Uterus (tissue), 4 donors: ENCODE results near the gene VAMP7. TPM values are rescaled to one million over a fixed set of nuclear protein-coding genes. Genes with fewer than 3 reads are reported as not detected.
"Not testable (repeated sequence)": the region's sequence is repeated elsewhere in the genome, so short reads cannot be mapped to it uniquely, and the experiment has no call there.

ENCODE experiments used
- DNase-seq, 2 donors: peaks; one replicate each; pipeline ENCODE4 v3.0.0-alpha.2; 2019 to 2020
- H3K27ac ChIP-seq, 2 donors: fragments of 200-600 bp; sonication (generic); 1 replicate in 1 of 2; 2 replicates in 1 of 2; pipeline ENCODE4 v1.5.1; 2016 to 2018
- H3K27me3 ChIP-seq, 2 donors: fragments of 200-600 bp; sonication (generic); one replicate each; pipeline ENCODE4 v1.5.1; 2018 to 2019; ENCODE audit warnings: control low read depth in 1 of 2
- H3K36me3 ChIP-seq, 2 donors: fragments of 200-600 bp; sonication (generic); one replicate each; pipeline ENCODE4 v1.5.1; 2019; ENCODE audit warnings: control low read depth in 1 of 2
- H3K4me1 ChIP-seq, 2 donors: fragments of 200-600 bp; sonication (generic); one replicate each; pipeline ENCODE4 v1.5.1; 2018 to 2019; ENCODE audit warnings: control low read depth in 1 of 2
- H3K4me3 ChIP-seq, 2 donors: fragments of 200-600 bp; sonication (generic); 1 replicate in 1 of 2; 2 replicates in 1 of 2; pipeline ENCODE4 v1.5.1; 2018 to 2019; ENCODE audit warnings: mild to moderate bottlenecking in 1 of 2
- H3K9me3 ChIP-seq, 2 donors: fragments of 200-600 bp; sonication (generic); one replicate each; pipeline ENCODE4 v1.5.1; 2019; ENCODE audit warnings: control low read depth in 1 of 2
- CTCF ChIP-seq, 4 experiments: fragments of 200-600 bp in 2 of 4; fragments of 450-650 bp in 2 of 4; sonication (generic) in 2 of 4; IDR thresholded peaks; one replicate each; pipeline ENCODE4 v1.5.1; 2016 to 2019; ENCODE audit warnings: antibody characterized with exemption in 4 of 4, mild to moderate bottlenecking in 2 of 4, moderate library complexity in 1 of 4
- POLR2A ChIP-seq, 2 donors: fragments of 450-650 bp; IDR thresholded peaks; one replicate each; pipeline ENCODE4 v1.6.1; 2016; ENCODE audit warnings: antibody characterized with exemption in 2 of 2, mild to moderate bottlenecking in 1 of 2, moderate library complexity in 1 of 2
- intact Hi-C: fragments of 100-400 bp; cut with DNase I; formaldehyde crosslinking; loops from one replicate; pipeline ENCODE4 v1.15.1; 2023; ENCODE audit warnings: low total_unique reads
- small RNA-seq: library from RNA; depleted of rRNA; stranded (forward); fragments of <200 nt; gene quantifications from one replicate; pipeline ENCODE3, GENCODE V24; 2016
- total RNA-seq, 4 donors: library from RNA; depleted of rRNA in 3 of 4; stranded (reverse); fragments of >200 nt in 3 of 4; gene quantifications; one replicate each; pipeline versions ENCODE4 v1.1.0 to v1.2.4, GENCODE V29; 2014 to 2023
- donor health status: DM: yes; HTN: yes; CAD: no.

VAMP7 gene
- total RNA-seq, 4 donors from 2014 or later = 23.2 to 38.9 (median 34.5) TPM

GRCh38 chrX:155985208-155985607 is 104.1 kb downstream of the VAMP7 start:
- Histone ChIP-seq H3K4me1 (no peaks in the 10 kb centered on the region), H3K9me3 (no peaks in the 10 kb centered on the region), H3K27me3 (no peaks in the 10 kb centered on the region), H3K36me3 (no peaks in the 10 kb centered on the region), H3K4me3 (no peak overlapping the region), H3K27ac (no peak overlapping the region)
- no peak for TF ChIP-seq CTCF (IDR thresholded peaks at IDR 0.05)
- no peak for TF ChIP-seq POLR2A (IDR thresholded peaks at IDR 0.05)
- intact Hi-C loops = no loop called here
- DNase-seq = no peak

- H3K4me1 ChIP-seq, H3K27ac ChIP-seq, H3K9me3 ChIP-seq, H3K36me3 ChIP-seq, H3K4me3 ChIP-seq, H3K27me3 ChIP-seq, DNase-seq, intact Hi-C loops: not testable (repeated sequence)
Measured at GRCh38 chrX:155986995-155987394, 105.8 kb downstream of the VAMP7 start.

- H3K9me3 ChIP-seq = no peaks in the 10 kb centered on the region
- DNase-seq = no peak
- no peaks in the 10 kb centered on the region for H3K27me3 ChIP-seq
- H3K4me3 ChIP-seq = no peak overlapping the region
- H3K36me3 ChIP-seq = no peaks in the 10 kb centered on the region
- TF ChIP-seq POLR2A (IDR thresholded peaks at IDR 0.05) (no peak), CTCF (IDR thresholded peaks at IDR 0.05) (no peak)
- intact Hi-C loops = no loop called here
- H3K4me1 ChIP-seq = no peaks in the 10 kb centered on the region
- H3K27ac ChIP-seq = no peak overlapping the region
Measured at GRCh38 chrX:155988859-155989258, 107.7 kb downstream of the VAMP7 start.

Small RNA genes within 50 kb of the gene (small RNA-seq; reads per million reads assigned to genes)
- not detected for gene DPH3P2

Other genes starting within 250 kb of the VAMP7 start
- under 1 TPM in 1 of 4 donors, not detected in 3; 0.14 TPM for gene IL9R, start 116.4 kb downstream of the VAMP7 start, total RNA-seq